ENCODE data around the gene RTL1.

DNA sequence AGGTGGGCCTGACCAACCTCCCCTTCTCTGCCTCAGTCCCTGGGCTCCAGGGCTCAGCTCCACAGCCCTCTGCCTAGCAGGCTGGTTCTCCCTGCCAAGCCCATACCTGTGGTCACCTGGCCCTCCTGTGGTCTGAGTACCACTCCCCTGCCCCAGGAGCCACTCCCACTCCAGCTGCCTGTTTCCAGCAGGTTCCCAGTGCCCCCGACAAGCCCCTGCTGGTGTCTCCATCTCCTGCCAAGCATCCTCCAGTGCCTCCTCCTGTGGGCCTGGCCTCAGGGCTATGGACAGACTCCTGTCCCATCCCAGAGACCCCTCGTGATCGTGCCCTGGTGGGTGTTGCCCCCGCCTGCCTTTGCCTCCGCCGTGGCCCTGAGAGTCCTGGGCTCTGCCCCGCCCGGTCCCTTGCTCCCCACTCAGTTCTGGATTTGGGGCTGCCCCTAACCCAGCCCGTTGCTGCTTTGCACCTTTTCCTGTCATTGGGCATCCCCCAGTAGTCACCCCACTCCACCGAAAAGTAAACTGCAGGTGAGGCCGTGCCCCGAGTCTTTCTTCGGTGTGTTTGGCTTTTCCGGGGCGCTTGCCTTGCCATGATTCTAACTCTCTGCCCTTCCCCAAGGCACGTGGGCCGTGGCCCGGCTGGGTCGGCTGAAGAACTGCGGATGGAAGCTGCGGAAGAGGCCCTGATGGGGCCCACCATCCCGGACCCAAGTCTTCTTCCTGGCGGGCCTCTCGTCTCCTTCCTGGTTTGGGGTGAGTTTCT is 67.8 kb downstream of the RTL1 start:
- TF ChIP-seq, protein P1, sequence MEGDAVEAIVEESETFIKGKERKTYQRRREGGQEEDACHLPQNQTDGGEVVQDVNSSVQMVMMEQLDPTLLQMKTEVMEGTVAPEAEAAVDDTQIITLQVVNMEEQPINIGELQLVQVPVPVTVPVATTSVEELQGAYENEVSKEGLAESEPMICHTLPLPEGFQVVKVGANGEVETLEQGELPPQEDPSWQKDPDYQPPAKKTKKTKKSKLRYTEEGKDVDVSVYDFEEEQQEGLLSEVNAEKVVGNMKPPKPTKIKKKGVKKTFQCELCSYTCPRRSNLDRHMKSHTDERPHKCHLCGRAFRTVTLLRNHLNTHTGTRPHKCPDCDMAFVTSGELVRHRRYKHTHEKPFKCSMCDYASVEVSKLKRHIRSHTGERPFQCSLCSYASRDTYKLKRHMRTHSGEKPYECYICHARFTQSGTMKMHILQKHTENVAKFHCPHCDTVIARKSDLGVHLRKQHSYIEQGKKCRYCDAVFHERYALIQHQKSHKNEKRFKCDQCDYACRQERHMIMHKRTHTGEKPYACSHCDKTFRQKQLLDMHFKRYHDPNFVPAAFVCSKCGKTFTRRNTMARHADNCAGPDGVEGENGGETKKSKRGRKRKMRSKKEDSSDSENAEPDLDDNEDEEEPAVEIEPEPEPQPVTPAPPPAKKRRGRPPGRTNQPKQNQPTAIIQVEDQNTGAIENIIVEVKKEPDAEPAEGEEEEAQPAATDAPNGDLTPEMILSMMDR (IDR thresholded peaks at IDR 0.05; ENCODE audit: low read length): no peak
- TF ChIP-seq EZH2 (optimal IDR thresholded peaks at IDR 0.05; ENCODE audit: low read depth, low read length) (no peak), EZH2phosphoT487 (IDR thresholded peaks at IDR 0.05; ENCODE audit: low read length) (no peak)
